ENCODE measurements around the gene WNT10A.

DNA sequence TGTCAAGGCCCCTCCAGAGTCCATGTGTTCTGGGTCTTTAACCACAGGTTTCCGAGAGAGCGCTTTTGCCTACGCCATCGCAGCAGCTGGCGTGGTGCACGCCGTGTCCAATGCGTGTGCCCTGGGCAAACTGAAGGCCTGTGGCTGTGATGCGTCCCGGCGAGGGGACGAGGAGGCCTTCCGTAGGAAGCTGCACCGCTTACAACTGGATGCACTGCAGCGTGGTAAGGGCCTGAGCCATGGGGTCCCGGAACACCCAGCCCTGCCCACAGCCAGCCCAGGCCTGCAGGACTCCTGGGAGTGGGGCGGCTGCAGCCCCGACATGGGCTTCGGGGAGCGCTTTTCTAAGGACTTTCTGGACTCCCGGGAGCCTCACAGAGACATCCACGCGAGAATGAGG, 9.3 kb downstream of the WNT10A start:
- TF ChIP-seq, protein P1, sequence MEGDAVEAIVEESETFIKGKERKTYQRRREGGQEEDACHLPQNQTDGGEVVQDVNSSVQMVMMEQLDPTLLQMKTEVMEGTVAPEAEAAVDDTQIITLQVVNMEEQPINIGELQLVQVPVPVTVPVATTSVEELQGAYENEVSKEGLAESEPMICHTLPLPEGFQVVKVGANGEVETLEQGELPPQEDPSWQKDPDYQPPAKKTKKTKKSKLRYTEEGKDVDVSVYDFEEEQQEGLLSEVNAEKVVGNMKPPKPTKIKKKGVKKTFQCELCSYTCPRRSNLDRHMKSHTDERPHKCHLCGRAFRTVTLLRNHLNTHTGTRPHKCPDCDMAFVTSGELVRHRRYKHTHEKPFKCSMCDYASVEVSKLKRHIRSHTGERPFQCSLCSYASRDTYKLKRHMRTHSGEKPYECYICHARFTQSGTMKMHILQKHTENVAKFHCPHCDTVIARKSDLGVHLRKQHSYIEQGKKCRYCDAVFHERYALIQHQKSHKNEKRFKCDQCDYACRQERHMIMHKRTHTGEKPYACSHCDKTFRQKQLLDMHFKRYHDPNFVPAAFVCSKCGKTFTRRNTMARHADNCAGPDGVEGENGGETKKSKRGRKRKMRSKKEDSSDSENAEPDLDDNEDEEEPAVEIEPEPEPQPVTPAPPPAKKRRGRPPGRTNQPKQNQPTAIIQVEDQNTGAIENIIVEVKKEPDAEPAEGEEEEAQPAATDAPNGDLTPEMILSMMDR (IDR thresholded peaks at IDR 0.05) = no peak
- TF ChIP-seq POLR2A (IDR thresholded peaks at IDR 0.05) (no peak), POLR2AphosphoS5 (IDR thresholded peaks at IDR 0.05) (no peak)
